HG02943 (cell line): Measurements from ENCODE around the gene RPF1.
A peak's percentile ranks its signal among the peaks of the same experiment; 100 is the strongest.
"Not testable (repeated sequence)": the region's sequence is repeated elsewhere in the genome, so short reads cannot be mapped to it uniquely, and the experiment has no call there.

Experiments used
- ATAC-seq: cut with Tn5 transposase; IDR thresholded peaks from one replicate; pipeline ENCODE4 v1.9.1; 2021; ENCODE audit warnings: mild to moderate bottlenecking, low read depth, moderate library complexity; ENCODE audit not compliant: unreplicated experiment

The RPF1 gene

GRCh38 chr1:84489766-84490165 is 10.7 kb downstream of the RPF1 start:
- ATAC-seq = no peak

- ATAC-seq = no peak
Observed at GRCh38 chr1:84492726-84493125, 13.7 kb downstream of the RPF1 start.

- no peak for ATAC-seq
Observed at GRCh38 chr1:84493747-84494146, 14.7 kb downstream of the RPF1 start.

- no peak for ATAC-seq
Observed at GRCh38 chr1:84496498-84496897, 17.4 kb downstream of the RPF1 start.

- no peak for ATAC-seq
Observed at GRCh38 chr1:84497631-84498275, 18.7 kb downstream of the RPF1 start.

- no peak for ATAC-seq
Observed at GRCh38 chr1:84502927-84503326, 23.9 kb downstream of the RPF1 start.

GRCh38 chr1:84504580-84505492 is 25.8 kb downstream of the RPF1 start:
- ATAC-seq = no peak

- peak; percentile 33 for ATAC-seq
Observed at GRCh38 chr1:84505493-84506001, 26.5 kb downstream of the RPF1 start.

- peak; percentile 83 for ATAC-seq
Observed at GRCh38 chr1:84506002-84506728, 27.1 kb downstream of the RPF1 start, which contains the start of the genes GNG5 and SPATA1. TSS of gene GNG5 (minus strand) at chr1:84506581. CDS start at chr1:84506091, 490 bp downstream. TSS of gene SPATA1 (plus strand) at chr1:84506386. CDS start at chr1:84516360, 9,974 bp downstream.

GRCh38 chr1:84506729-84507453 is 27.8 kb downstream of the RPF1 start:
- ATAC-seq = no peak

GRCh38 chr1:84507887-84508286 is 28.8 kb downstream of the RPF1 start:
- ATAC-seq = not testable (repeated sequence)

GRCh38 chr1:84508510-84508909 is 29.4 kb downstream of the RPF1 start:
- ATAC-seq = no peak

GRCh38 chr1:84509029-84509428 is 30.0 kb downstream of the RPF1 start:
- ATAC-seq = no peak

GRCh38 chr1:84510165-84510564 is 31.1 kb downstream of the RPF1 start:
- ATAC-seq = no peak

- no peak for ATAC-seq
Observed at GRCh38 chr1:84510668-84511067, 31.6 kb downstream of the RPF1 start.

- ATAC-seq = no peak
Observed at GRCh38 chr1:84524590-84524989, 45.5 kb downstream of the RPF1 start.

- no peak for ATAC-seq
Observed at GRCh38 chr1:84525779-84526178, 46.7 kb downstream of the RPF1 start.

GRCh38 chr1:84538599-84538998 is 59.5 kb downstream of the RPF1 start:
- ATAC-seq = no peak

GRCh38 chr1:84539972-84540371 is 60.9 kb downstream of the RPF1 start:
- no peak for ATAC-seq

GRCh38 chr1:84540759-84541158 is 61.7 kb downstream of the RPF1 start:
- ATAC-seq = no peak
